ENCODE measurements around the gene RDH14.
A peak's percentile ranks its signal among the peaks of the same experiment; 100 is the strongest.

The RDH14 gene, protein sequence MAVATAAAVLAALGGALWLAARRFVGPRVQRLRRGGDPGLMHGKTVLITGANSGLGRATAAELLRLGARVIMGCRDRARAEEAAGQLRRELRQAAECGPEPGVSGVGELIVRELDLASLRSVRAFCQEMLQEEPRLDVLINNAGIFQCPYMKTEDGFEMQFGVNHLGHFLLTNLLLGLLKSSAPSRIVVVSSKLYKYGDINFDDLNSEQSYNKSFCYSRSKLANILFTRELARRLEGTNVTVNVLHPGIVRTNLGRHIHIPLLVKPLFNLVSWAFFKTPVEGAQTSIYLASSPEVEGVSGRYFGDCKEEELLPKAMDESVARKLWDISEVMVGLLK

DNA sequence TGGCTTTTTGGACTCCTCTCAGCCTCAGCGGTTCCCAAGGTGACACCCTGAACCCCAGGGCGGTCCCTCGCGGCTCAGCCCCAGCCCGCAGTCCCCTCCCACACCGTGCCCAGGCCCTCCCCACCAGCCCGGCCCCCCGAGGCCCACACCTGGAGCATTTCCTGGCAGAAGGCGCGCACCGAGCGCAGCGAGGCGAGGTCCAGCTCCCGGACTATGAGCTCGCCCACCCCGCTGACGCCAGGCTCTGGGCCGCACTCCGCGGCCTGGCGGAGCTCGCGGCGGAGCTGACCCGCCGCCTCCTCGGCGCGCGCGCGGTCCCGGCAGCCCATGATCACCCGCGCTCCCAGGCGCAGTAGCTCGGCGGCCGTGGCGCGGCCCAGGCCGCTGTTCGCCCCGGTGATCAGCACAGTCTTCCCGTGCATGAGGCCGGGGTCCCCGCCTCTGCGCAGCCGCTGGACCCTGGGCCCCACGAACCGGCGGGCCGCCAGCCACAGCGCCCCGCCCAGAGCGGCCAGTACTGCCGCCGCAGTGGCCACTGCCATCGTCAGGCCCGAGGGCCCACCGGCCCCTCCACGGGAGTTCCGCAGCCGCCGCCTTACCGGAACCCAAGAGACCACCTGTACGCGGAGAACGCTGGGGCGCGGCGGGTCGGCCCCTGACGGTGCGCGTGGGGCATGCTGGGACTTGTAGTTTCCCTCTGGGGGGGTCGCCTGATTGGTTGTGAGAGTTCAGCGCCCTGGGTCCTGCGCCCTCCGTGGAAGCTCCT lies at the start of gene RDH14:
Gene RDH14 (minus strand): TSS at position 623 of the 766 bp plus-strand sequence. CDS start 81 bp downstream, at position 542.
- H3K9me3 Mint-ChIP-seq = peaks cover 3% of the 10 kb centered on the region
- H3K4me3 Mint-ChIP-seq = peak within 1 kb of the TSS; percentile 93
- peak within 1 kb of the TSS; percentile 87 for H3K27ac Mint-ChIP-seq
- no peaks in the 10 kb centered on the region for H3K27me3 Mint-ChIP-seq
- peak; percentile 87 for ATAC-seq (ENCODE audit: low read depth)
- peak; percentile 89 to 92 for DNase-seq (ENCODE audit: low spot score in 2 of 2)
- H3K36me3 Mint-ChIP-seq = peaks cover 21% of the 10 kb centered on the region
- H3K4me1 Mint-ChIP-seq = peaks cover 20% of the 10 kb centered on the region

DNA sequence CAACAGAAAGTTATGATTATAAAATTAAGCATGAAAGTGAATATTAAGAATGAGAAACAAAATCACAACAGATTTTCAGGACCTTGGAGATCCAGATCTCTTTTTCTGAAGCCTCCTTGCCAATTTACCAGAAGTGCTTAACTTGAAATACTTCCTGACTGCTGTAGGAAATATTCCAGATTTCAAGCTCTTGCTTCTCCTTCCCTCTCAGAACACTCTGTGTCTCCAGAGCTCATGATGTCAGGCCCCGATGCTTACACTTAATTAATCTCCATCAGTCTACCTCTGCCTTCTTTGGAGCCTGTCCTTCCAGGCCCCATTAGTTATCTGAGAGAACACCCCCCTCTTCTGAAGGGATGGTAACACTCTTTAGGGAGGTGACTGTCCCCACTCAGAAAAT lies 49.6 kb upstream of the RDH14 start:
- Mint-ChIP-seq H3K4me3 (no peak overlapping the region), H3K36me3 (no peaks in the 10 kb centered on the region), H3K4me1 (no peaks in the 10 kb centered on the region), H3K27me3 (no peaks in the 10 kb centered on the region), H3K9me3 (no peaks in the 10 kb centered on the region), H3K27ac (no peak overlapping the region)
- no peak for DNase-seq (ENCODE audit: low spot score in 2 of 2)
- no peak for ATAC-seq (ENCODE audit: low read depth)

DNA sequence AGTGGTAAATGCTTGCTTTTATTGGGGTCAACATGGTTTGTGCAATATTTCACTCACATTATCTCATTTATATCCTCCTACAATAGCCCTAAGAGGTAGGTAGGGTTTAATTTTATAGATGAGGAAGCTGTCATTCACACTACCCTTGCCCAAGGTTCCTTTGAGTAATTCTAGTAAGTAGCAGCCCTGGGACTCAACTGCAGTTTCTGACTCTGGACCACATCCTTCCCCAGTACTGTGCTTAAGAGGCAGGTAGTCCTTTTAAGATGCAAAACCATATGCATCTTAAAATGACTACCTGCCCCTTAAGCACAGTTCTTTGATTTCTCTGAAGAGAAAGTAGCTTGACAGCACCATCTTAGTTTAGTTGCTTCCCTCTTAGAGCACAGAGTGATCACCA lies 44.7 kb upstream of the RDH14 start:
- ATAC-seq (ENCODE audit: low read depth) = no peak
- Mint-ChIP-seq H3K27ac (no peak overlapping the region), H3K4me1 (peaks cover 2% of the 10 kb centered on the region)

DNA sequence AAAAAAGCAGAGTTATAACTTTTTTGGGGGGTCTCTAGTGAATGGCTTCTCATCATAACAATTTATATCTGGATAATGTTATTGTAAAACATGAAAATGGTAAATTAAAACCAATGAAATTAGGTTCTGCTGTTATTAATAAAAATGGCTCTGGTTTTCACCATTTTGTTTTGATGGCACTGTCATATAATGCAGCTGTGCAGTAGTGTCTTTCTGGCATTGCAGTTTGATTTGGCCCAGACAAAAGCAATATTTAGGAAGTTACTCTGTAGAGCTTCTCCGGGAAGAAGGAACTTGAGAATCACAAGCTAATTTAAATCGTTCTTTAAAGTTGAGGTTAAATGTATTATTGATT lies 44.1 kb upstream of the RDH14 start:
- Mint-ChIP-seq H3K4me1 (peaks cover 2% of the 10 kb centered on the region), H3K27me3 (no peaks in the 10 kb centered on the region), H3K27ac (no peak overlapping the region), H3K4me3 (no peak overlapping the region), H3K9me3 (no peaks in the 10 kb centered on the region), H3K36me3 (no peaks in the 10 kb centered on the region)
- DNase-seq (ENCODE audit: low spot score in 2 of 2) (no peak), ATAC-seq (ENCODE audit: low read depth) (no peak)

More for the DNA sequence above, 44.7 kb upstream of the RDH14 start:
- no peak for DNase-seq (ENCODE audit: low spot score in 2 of 2)
- no peaks in the 10 kb centered on the region for H3K36me3 Mint-ChIP-seq
- H3K4me3 Mint-ChIP-seq = no peak overlapping the region
- no peaks in the 10 kb centered on the region for H3K27me3 Mint-ChIP-seq
- H3K9me3 Mint-ChIP-seq = no peaks in the 10 kb centered on the region

DNA sequence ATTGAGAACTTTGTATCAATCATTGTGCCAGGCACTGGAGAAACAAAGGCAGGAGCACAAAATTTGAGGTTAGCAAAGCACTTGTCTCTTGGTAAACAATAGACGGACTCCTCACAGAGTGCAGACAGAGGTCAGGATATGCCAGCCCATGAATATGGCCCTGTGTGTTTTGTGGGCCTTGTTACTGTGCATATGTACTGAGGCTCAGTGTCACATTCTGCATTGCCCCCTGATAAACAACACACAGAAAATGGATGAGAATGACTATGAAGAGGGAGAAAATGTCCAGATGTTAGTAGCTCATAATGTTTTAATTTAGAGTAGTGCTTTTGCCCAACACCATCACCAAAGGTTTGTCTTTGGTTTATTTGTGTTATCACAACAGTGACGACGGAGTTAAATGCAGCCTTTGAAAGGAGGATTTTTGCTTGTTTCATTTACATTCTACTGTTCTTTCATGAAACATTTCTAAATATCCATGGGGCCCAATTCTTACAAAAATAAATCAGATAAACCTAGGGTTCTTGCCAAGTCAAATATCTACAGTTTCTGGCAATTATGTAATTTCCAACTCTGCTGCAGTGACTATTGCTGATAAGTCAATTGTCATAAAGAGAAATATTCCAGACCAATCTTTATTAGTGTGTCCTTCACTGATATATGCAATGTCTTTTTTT lies 43.5 kb upstream of the RDH14 start:
- no peaks in the 10 kb centered on the region for H3K36me3 Mint-ChIP-seq
- no peaks in the 10 kb centered on the region for H3K9me3 Mint-ChIP-seq
- ATAC-seq (ENCODE audit: low read depth) = no peak
- no peaks in the 10 kb centered on the region for H3K27me3 Mint-ChIP-seq
- peaks cover 2% of the 10 kb centered on the region for H3K4me1 Mint-ChIP-seq
- no peak overlapping the region for H3K27ac Mint-ChIP-seq
- no peak overlapping the region for H3K4me3 Mint-ChIP-seq
- DNase-seq (ENCODE audit: low spot score in 2 of 2) = no peak

DNA sequence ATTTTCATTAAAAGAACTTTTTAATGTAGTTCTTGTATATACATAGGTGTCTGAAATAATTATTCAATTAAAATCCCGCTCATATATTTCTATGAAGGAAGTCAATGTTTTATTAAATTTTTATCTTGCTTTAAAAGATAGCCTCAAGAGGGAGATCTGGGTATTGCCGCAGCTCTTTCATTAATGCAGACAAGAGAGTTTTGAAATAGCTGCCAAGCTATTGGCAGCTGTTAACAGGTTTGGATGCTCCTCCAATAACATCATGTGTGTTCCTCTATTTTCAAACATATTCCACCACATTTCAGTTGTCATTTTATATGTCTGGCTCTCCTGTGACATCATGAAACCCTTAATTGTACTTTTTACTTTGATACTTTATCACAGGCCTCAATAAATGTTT lies 41.8 kb upstream of the RDH14 start:
- no peaks in the 10 kb centered on the region for H3K9me3 Mint-ChIP-seq
- no peak overlapping the region for H3K27ac Mint-ChIP-seq
- H3K27me3 Mint-ChIP-seq = no peaks in the 10 kb centered on the region
- peaks cover 2% of the 10 kb centered on the region for H3K4me1 Mint-ChIP-seq
- DNase-seq (ENCODE audit: low spot score in 2 of 2) (no peak), ATAC-seq (ENCODE audit: low read depth) (no peak)
- H3K36me3 Mint-ChIP-seq = no peaks in the 10 kb centered on the region
- H3K4me3 Mint-ChIP-seq = no peak overlapping the region

DNA sequence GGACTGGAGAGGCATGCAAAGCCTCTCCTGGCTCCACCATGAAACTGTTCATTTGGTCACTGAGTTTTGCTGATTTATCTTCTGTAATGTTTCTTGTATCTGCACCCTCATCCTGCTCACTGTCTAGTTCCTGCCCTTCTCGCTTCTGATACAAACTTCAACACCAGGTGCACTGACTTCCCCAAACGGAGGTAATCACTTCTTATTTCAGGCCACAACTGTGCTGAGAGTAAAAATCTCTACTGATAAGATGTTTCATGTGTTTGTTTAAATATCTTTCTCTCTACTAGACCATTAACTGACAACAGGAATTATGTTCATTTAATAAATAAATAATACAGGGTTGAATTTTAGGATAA lies 39.8 kb upstream of the RDH14 start:
- Mint-ChIP-seq H3K27me3 (no peaks in the 10 kb centered on the region), H3K4me1 (peaks cover 2% of the 10 kb centered on the region), H3K9me3 (peaks cover 4% of the 10 kb centered on the region), H3K36me3 (peaks cover 4% of the 10 kb centered on the region), H3K27ac (no peak overlapping the region), H3K4me3 (no peak overlapping the region)
- ATAC-seq (ENCODE audit: low read depth) = peak; percentile 94
- DNase-seq (ENCODE audit: low spot score in 2 of 2) = peak in 1 of 2 donors; percentile 11

DNA sequence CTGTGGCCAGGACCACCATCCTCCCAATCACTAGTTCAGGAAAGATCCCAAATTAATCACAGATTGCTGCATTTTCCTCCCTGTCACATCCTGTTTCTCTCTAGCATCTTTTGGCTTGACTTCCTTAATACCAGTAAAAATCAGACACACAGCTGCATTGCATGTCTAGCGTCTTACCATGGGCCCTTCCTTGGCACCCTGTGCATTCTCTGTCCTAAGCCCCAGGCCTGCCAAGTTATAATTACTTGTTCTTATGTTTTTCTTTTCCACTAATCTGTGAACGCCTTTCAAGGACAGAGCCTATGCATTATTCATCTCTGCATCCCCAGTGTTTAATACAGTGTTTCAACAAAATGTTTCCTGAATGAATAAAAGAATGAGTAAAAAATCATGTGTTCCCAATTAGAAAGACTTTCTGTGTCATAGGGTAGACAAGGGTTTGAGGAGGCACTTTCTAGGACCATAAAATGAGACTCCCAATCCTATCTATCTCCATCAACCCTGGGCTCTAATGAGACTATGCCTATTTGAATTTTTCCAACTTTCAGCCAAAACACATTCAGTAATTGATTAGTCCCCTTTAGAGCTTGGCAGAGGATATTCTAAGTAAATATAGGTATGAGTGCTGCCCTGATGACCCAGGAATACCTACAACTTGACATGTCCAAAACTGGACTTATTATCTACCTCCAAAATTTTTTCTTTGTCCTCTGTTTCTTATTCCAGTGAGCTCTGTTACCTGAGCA lies 39.2 kb upstream of the RDH14 start:
- H3K4me1 Mint-ChIP-seq = peaks cover 2% of the 10 kb centered on the region
- no peaks in the 10 kb centered on the region for H3K27me3 Mint-ChIP-seq
- DNase-seq (ENCODE audit: low spot score in 2 of 2) (no peak), ATAC-seq (ENCODE audit: low read depth) (no peak)
- H3K4me3 Mint-ChIP-seq = no peak overlapping the region
- H3K36me3 Mint-ChIP-seq = peaks cover 4% of the 10 kb centered on the region
- peaks cover 4% of the 10 kb centered on the region for H3K9me3 Mint-ChIP-seq
- H3K27ac Mint-ChIP-seq = no peak overlapping the region

DNA sequence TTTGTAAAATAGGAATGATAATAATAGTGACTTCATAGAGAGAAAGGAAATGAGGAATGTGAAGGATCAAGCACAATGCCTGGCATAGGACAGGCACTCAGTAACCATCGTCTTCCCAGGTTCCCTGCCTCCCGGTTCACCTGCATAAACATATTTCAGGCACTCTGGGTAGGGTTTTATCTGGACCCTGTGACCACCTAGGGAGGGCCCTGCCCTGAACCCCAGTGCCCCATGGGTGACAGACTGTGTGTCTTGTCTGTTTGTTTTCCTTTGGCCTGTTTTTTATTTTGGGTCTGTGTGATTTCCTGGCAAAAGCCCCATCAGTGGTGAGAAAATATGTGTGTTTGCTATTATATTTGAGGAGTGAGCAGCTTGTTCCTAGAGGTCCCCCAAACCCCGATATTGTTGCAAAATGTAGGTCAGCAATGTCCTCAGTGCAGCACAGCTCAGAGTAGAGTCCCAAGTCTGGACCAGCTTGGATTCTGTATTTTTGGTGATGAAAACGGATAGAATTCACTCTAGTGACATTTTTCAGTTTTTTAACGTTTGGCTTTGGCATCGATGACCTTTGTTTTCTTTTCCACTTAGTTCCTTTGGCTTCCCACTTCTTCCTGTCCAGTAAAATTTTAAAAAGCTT lies 38.5 kb upstream of the RDH14 start:
- no peak overlapping the region for H3K27ac Mint-ChIP-seq
- H3K4me1 Mint-ChIP-seq = peaks cover 2% of the 10 kb centered on the region
- H3K36me3 Mint-ChIP-seq = peaks cover 4% of the 10 kb centered on the region
- DNase-seq (ENCODE audit: low spot score in 2 of 2) = no peak
- no peak overlapping the region for H3K4me3 Mint-ChIP-seq
- ATAC-seq (ENCODE audit: low read depth) = no peak
- H3K27me3 Mint-ChIP-seq = no peaks in the 10 kb centered on the region
- H3K9me3 Mint-ChIP-seq = peaks cover 4% of the 10 kb centered on the region

DNA sequence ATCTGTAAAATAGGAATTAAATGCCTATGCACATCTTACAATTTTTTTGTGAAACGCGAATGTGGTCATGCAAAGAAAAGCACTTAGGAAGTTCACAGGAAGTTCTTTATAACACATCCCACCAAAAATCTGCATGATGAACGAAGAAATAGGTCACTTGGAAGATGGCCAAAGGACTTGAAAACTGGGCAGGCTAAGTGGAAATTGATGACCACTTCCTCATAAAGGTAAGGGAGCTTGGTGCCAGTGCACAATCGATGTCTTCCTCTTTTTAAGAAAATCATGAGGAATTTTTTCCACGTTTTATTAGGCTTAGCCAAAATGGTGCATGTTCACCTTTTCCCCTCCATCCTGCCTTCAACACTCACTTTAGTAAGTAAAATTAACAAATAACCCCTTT lies 37.2 kb upstream of the RDH14 start:
- peaks cover 4% of the 10 kb centered on the region for H3K9me3 Mint-ChIP-seq
- H3K4me1 Mint-ChIP-seq = peaks cover 2% of the 10 kb centered on the region
- no peak overlapping the region for H3K27ac Mint-ChIP-seq
- peaks cover 4% of the 10 kb centered on the region for H3K36me3 Mint-ChIP-seq
- no peaks in the 10 kb centered on the region for H3K27me3 Mint-ChIP-seq
- no peak overlapping the region for H3K4me3 Mint-ChIP-seq
- no peak for ATAC-seq (ENCODE audit: low read depth)
- no peak for DNase-seq (ENCODE audit: low spot score in 2 of 2)

DNA sequence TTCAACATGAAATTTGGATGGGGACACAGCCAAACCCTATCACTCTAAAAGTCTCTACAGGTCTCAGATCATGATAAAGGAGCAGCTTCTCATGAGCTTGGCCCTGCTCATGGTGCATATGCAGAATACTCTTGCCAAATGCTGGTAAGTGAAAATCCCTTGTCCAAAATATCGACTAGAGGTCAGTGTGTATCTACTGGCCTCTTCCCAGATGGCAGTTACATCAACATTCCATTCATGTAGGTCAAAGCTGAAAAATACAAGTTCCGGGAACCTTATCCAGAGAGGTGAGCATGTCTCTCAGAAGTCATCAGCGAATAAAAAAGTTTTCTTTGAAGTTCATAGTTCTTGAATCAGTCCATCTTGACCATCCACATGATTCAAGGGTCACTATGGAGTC lies 36.5 kb upstream of the RDH14 start:
- H3K4me1 Mint-ChIP-seq = peaks cover 2% of the 10 kb centered on the region
- DNase-seq (ENCODE audit: low spot score in 2 of 2) (no peak), ATAC-seq (ENCODE audit: low read depth) (no peak)
- H3K4me3 Mint-ChIP-seq = no peak overlapping the region
- peaks cover 7% of the 10 kb centered on the region for H3K36me3 Mint-ChIP-seq
- no peaks in the 10 kb centered on the region for H3K27me3 Mint-ChIP-seq
- no peak overlapping the region for H3K27ac Mint-ChIP-seq
- H3K9me3 Mint-ChIP-seq = peaks cover 4% of the 10 kb centered on the region

DNA sequence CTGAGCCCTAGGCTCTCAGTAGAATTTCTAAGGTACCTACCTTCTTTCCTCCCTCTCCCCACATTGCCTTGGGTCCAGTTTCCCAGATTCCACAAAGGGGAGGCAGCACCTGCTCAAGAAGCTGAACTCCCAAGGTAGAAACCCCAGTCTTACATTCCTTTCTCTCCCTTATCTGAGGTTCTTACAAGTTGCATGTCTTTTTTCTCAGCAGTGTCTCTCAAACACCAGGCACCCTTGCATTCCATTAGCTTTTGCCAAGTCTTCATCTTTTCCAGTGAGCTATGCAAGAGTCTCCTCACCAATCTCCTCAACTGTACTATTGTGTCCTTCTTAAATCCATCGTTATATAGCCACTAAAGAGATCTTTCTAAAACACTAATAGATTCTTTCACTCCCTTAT lies 33.0 kb upstream of the RDH14 start:
- no peak overlapping the region for H3K4me3 Mint-ChIP-seq
- no peak for DNase-seq (ENCODE audit: low spot score in 2 of 2)
- no peak for ATAC-seq (ENCODE audit: low read depth)
- peaks cover 9% of the 10 kb centered on the region for H3K36me3 Mint-ChIP-seq
- no peaks in the 10 kb centered on the region for H3K27me3 Mint-ChIP-seq
- peaks cover 4% of the 10 kb centered on the region for H3K9me3 Mint-ChIP-seq
- H3K27ac Mint-ChIP-seq = no peak overlapping the region
- H3K4me1 Mint-ChIP-seq = no peaks in the 10 kb centered on the region

DNA sequence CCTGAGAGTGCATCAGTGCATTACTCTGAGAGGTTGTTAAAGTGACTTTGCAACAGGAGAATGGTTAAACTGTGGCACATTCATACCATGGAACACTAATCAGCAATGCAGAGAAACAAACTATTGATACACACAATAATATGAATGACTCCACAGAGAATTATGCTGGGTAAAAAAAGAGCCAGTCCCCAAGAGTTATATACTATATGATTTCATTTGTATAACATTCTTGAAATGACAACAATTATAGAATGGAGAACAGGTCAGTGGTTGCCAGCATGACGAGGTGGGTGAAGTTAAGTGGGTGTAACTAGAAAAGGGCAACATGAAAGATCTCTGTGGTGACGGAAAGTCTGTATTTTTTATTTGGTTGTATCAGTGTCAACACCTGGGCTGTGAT lies 31.9 kb upstream of the RDH14 start:
- DNase-seq (ENCODE audit: low spot score in 2 of 2) (no peak), ATAC-seq (ENCODE audit: low read depth) (no peak)
- Mint-ChIP-seq H3K27me3 (no peaks in the 10 kb centered on the region), H3K27ac (no peak overlapping the region), H3K4me1 (no peaks in the 10 kb centered on the region), H3K36me3 (peaks cover 9% of the 10 kb centered on the region), H3K9me3 (peaks cover 4% of the 10 kb centered on the region), H3K4me3 (no peak overlapping the region)

Data from memory B cell (primary cell).